ENCODE results near the gene POF1B.
"Not testable (repeated sequence)": the region's sequence is repeated elsewhere in the genome, so short reads cannot be mapped to it uniquely, and the experiment has no call there.

The POF1B gene, protein sequence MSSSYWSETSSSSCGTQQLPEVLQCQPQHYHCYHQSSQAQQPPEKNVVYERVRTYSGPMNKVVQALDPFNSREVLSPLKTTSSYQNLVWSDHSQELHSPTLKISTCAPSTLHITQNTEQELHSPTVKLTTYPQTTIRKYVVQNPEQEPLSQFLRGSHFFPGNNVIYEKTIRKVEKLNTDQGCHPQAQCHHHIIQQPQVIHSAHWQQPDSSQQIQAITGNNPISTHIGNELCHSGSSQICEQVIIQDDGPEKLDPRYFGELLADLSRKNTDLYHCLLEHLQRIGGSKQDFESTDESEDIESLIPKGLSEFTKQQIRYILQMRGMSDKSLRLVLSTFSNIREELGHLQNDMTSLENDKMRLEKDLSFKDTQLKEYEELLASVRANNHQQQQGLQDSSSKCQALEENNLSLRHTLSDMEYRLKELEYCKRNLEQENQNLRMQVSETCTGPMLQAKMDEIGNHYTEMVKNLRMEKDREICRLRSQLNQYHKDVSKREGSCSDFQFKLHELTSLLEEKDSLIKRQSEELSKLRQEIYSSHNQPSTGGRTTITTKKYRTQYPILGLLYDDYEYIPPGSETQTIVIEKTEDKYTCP

DNA sequence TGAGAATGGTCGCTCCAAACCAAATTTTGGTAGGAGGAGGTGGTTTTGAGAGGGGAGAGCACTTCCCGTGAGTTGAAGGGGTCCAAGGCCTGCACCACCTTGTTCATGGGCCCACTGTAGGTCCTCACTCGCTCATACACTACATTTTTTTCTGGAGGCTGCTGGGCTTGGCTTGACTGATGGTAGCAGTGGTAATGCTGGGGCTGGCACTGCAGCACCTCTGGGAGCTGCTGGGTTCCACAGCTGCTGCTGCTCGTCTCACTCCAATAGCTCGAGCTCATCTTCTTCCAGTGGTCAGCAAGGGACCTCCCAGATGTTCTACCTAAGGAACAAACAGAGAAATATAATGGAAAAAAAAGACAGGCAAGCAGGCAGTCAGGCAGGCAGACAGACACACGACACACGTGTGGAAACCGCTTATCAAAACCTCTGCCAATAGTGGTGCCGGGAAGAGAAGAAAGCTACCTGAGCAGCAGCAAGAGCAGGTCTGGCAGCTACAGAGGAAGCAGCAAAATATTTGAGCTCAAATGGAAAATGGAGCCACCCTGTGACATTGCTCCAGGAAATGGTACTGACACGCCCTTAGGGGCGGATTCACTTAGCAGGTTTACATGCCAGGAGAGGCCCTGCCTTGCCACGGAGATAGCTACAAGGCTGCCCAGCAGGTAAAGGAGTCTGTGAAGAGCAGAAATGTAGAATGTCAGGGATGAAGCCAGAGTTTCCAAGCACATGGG, at the start of gene POF1B:
POF1B (minus strand) TSS at position 492 of the 734 bp plus-strand sequence; CDS start at position 281, 211 bp downstream.
- no peak for DNase-seq

DNA sequence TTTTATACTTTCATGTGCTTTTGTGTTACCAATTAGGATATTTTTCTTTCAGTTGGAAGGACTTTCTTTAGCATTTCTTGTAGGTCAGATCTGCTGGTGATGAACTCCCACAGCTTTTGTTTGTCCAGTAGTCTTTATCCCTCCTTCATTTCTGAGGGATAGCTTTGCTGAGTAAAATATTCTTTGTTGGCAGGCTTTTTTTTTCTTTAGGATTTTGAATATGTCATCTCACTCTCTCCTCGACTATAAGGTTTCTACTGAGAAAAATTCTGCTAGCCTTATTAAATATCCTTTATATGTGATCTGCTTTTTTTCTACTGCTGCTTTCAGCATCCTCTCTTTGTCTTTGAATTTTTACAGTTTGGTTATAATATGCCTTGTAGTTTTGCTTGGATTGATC, 49.6 kb upstream of the POF1B start:
- DNase-seq, result no peak

DNA sequence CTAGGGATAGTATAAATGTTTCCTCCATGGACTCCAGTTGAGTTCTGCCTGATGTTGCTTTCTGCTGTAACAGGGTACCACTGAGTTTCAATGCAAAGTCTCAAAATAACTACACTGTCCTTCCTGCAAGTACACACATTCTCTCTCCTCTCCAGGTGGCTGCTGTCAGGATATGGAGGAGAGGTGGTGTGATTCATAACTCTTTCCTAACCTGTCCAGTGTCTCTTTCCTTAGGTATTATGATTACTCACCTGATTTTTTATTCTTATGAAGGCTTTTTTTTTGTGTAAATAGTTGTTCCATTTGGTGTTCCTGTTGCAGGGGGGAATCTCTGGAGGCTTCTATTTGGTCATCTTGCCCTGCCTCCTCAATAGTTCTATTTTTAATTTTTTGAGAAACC, 39.8 kb upstream of the POF1B start:
- no peak for DNase-seq

DNA sequence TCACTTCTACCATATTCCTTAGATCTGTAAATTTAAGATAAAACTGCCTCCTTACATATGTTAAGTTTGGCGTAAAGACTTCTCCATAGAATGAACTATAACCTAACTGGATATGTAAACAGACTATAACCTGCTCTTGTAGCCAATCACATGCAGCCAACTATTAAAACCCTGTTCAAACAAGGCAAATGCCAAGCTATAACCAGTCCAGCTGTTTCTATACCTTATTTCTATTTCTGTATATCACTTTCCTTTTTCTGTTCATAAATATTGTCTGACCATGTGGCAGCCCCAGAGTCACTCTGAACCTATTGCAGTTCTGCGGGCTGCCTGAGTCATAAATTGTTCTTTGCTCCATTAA, 12.4 kb upstream of the POF1B start:
- no peak for DNase-seq

DNA sequence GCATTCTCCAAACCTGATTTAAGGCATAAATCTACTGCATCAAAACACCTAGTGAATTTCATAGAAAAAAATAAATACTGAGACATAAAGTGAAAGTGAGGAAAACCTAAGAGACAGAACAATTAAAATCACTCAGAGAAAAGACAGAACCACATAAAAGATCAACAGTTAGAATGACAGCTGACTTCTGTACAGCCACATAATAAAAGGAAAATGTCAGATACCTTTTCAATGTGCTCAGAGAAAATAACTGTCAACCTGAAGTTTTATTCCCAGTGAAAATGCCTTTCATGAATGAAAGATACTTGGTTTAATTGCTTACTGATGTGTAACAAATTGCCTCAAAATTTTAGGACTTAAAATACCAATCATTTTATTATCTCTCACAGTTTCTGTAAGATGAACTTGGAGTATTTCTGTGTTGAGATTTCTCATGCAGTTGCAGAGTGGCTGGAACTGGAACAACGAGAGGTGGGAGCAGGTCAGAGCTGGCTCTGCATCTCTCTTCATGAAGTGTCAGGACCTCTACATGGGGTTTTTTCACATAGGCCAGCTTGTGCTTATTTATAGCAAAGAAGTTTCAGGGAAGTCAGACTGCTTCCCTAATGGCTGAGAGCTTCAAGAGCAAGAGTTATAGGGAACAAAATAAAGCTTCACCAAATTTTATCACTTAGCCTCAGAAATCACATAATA, 11.9 kb upstream of the POF1B start:
- DNase-seq, result no peak

DNA sequence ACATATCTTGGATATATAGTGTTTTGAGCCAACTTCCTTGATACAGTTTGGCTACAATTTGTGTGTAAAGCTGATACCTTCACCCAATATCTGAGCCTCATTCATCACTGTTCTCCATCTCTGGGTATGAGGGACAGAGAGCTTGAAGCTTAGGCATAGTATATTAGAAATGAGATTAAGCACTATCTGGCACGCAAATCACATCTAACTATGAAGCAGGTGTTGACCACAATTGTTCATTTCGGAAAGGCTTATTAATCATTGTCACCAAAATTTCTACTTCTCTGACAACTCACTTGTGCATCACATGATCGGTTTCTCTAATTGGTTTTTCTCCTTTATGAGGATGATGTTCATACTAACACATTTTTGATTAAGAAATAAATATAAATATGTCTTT, 2.1 kb upstream of the POF1B start:
- DNase-seq, result no peak

DNA sequence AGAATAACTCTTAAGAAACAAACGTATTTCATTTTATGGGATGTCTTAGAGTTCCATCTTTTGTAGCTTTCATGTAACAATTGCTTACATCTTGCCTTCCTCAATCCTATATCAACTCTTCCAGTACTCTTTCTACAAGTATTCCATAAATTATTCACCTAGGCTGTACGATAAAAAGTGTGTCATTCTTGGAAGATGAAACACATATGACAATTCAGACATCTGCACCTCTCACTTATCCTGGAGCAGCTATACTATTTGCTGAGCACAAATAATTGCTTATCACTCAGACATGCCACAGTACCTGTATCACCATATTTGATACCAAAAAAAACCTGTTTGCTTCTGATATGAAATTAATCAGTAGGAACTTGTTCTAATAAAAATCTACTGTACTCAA, 1.0 kb downstream of the POF1B start:
- no peak for DNase-seq

DNA sequence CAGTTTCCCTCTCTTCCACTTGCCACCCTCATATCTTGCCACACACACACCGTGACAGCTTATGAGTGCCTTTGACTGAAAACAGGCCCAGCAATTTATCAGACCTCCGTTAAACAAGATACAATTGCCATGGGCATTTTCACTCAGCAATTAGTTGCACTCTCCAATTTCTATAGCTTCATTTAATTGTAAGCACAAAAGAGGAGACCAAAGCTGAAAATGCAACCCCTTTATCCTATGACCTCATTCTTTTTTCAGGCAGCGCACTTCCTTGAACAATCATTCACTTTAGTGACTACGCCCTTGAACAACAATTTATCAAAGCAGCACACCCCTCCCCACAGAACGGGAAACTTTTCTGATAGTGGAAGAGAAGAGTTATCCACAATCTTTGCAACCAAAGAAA, 4.1 kb downstream of the POF1B start:
- DNase-seq, result no peak

DNA sequence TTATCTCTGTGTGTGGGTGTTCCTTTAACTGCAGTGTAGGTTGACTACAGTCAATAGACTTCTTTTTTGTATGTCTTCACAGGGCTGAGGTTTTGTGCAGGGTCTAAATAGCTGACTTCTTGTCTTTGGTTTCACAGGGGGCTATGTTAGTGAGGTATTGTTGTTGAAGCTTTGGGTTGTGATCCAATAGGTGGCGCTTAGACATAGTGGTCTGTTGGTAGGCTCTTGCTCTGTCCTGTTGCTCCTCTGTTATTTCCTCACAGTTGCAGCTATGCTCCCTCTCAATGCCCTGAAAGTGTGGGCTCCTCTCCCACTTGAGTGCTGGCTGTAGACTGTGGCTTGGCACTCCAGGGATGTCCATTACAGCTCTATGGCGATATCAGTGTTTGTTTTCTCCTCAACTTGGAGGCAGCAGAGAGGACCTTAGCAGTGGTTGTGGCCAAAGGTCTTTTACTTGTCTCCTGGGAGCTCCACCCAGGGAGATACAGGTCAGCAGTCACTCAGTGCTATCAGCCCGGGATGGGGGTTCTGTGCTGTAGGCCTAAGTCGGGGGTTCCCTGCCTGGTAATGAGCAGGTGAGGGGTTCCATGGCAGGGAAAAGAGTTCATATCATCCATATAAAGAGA, 14.0 kb downstream of the POF1B start:
- DNase-seq, result no peak

DNA sequence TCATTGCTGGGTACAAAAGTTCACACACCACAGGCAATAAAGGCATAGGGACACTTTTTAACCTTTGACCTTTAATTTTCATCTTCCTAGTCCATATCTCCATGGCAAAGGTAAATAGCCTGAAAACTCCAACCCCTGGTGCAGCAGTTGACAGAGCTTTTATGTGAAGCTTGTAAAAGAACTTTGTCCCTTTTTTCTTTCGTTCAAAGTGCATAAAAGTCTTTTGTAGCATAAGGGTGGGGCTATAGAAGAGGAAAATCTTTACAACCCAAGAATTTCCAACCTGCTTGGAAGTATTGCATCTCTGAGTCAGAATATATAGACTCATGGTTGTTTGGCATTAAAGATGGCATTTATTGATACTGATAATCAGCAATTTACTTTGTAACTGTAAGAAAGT, 20.4 kb downstream of the POF1B start:
- DNase-seq, result no peak

DNA sequence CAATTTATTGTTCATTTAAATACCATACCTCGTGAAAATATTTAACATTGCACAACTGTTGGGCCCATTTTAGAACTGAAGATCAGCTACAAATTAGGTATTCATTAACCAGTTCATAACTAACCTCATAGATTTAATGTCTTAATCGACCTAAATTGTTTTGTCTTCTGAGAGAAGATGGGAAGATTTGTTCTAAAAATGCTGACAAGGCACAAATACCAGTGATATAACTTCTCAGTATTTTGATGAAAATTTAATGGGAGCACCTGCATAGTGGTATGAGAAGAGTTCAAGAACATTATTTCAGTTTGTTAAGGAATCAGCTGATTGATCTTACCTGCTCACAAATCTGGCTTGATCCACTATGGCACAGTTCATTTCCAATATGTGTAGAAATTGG, 33.9 kb downstream of the POF1B start:
- DNase-seq, result no peak

DNA sequence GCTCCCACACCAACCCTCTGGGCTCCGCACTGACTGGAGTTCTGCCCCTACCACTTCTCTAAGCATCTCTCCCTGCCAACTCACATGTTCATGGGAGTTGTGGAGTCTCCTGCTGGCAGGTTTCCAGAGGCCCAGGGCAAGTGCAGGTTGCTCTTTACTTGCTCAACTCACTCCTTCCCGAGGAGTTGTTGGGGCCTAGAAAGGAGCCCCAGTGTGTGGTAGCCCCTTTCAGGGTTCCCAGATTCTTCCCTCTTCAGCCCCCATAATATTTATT, 52.5 kb downstream of the POF1B start:
- DNase-seq, result no peak

DNA sequence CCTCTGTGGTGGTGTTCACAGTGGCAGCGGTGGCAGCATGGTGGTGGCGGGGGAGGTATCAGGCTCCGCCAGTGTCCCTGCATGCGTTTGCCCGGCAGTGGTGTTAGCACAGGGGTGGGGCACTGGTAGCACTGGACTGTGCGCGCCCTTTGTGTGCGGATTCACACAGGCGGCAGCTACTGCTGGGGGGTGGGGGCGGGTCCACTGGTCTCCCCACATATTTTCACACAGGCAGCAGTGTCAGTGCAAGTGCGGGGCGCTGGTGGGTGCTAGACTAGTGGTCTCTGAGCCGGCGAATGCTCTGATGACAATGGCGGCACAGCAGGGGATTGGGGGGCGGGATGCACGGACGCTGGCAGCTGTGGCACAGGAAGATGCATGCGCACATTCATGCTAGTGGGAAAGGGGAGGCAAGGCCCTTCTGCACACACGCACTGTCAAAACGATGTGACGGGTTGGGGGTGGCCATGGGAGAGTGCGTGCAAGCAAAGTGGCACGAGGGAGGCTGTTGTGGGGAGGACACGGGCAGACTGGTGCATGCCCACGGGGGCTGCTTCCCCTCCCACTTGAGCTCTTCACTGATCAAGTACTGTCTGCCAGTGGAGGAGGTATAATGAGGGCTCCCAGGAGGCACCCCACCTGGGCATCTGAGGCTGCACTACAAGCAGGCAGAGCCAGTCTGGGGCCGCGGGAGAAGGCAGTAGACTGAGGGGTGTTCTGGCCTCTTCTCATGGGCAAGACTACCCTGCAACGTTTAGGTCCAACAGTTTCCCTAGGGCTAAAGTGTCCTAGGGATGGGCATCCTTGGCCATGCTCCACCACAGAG, 53.0 kb downstream of the POF1B start:
- DNase-seq, result no peak

DNA sequence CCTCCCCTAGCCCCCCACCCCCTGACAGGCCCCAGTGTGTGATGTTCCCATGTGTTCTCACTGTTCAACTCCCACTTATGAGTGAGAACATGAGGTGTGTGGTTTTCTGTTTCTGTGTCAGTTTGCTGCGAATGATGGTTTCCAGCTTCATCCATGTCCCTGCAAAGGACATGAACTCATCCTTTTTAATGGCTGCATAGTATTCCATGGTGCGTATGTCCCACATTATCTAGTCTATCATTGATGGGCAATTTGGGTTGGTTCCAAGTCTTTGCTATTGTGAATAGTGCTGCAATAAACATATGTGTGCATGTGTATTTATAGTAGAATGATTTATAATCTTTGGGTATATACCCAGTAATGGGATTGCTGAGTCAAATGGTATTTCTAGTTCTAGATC, 68.1 kb downstream of the POF1B start:
- not testable (repeated sequence) for DNase-seq

DNA sequence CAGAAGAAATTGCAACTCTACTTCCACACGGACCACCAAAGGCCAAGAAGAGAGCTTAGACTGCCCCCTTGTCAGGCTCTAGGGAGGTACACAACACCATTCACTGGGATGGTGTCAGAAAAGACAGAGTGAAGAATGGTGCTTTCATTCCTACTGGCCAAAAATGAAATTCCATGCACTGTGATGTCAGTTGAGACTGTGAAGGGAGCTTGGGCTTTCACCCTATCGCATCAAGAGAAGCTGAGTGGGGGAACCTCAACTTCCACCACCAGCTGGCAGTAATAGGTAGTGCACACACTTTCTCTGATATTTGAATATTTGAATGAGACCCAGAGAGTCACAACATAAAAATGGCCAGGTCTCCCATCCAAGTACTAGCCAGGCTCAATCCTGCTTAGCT, 69.7 kb downstream of the POF1B start:
- no peak for DNase-seq

DNA sequence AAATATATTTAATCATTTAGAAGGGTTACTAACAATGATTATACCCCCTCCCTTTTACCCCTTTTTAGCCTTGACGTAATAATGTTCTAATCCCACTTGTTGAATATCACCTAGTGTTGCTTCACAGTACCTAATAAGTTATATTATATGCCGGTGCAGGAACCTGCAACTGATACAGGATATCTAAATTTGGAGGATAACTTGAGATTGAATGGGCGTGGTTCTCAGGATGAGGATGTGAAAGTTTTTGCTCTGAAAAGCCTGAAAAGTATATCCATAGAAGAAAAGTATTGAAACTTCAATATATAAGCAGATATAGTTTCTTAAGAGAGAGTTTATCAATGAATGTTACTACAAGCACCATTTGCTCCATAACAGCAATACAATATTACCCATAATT, 75.9 kb downstream of the POF1B start:
- DNase-seq, result no peak

DNA sequence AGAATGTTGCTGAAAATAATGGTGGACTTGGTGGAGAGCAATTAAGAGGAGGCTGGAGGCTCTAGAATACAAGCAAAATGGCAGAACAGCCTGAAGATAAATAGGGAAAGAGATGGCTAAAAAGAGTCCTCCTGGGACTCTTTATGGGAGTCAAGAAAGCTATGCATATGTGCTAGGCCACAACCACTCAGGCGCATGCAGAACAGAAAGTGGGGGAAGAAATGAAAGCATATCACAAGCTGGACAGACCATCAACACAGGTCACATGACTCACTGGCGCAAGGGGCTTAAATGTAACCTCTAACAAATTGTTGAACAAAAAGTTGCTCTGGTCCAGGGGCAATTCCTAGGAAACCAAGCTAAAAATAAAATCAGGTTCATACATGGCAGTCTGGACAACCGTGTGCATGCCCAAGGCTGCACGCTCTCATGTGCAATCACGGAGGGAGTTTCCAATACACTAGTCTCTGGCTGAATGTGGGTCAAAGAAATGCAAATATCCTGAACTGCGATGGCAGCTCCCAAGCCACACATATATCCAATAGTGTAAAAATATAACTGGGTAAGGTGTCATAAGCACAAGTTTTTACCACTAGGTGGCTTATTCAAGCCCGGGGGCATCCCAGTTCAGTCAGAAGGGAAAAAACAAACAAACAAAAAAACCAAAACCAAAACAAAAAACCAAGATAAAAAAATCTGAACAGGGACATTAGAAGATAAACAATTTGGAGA, 90.3 kb downstream of the POF1B start:
- DNase-seq, result no peak

DNA sequence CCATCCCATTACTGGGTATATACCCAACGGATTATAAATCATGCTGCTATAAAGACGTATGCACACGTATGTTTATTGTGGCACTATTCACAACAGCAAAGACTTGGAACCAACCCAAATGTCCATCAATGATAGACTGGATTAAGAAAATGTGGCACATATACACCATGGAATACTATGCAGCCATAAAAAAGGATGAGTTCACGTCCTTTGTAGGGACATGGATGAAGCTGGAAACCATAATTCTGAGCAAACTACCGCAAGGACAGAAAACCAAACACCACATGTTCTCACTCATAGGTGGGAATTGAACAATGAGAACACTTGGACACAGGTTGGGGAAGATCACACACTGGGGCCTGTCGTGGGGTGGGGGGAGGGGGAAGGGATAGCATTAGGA, 94.2 kb downstream of the POF1B start:
- DNase-seq, result not testable (repeated sequence)

DNA sequence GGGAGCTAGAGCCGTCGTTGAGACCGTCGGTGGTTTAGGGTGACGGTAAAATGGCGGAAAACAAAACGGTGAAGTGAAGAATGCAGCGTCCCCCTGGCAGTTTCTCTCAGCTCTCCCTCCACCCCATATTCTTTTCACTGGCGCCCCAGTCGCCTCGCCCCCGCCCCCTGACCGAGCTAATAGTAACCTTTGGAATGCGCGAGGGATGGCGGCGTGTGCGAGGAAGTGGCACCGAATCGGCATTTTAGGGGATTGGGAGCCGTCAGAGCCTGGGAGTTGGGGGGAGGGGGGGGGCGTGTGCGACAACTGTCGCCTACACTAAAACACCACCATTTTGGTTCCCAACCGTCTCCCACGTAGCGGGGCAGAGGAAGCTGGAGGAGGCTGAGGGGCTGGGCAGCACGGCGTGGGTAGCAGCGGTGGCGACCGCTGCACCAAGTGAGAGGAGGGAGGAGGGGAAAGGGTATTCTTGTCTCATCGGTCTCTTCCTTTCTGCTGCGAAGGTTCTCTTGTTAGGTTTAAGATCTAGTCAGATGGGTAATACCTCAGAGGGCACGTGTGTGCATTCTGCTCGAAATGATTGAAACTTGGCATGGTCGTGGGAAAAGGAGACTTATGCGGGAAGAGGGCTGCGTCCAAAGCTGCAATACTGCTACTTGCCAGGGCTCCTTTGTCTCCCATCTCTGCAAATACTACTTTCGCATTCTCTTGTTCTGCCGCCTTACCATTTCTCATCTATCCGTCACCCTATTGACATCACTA, 134.8 kb downstream of the POF1B start:
- DNase-seq, result peak; percentile 18

DNA sequence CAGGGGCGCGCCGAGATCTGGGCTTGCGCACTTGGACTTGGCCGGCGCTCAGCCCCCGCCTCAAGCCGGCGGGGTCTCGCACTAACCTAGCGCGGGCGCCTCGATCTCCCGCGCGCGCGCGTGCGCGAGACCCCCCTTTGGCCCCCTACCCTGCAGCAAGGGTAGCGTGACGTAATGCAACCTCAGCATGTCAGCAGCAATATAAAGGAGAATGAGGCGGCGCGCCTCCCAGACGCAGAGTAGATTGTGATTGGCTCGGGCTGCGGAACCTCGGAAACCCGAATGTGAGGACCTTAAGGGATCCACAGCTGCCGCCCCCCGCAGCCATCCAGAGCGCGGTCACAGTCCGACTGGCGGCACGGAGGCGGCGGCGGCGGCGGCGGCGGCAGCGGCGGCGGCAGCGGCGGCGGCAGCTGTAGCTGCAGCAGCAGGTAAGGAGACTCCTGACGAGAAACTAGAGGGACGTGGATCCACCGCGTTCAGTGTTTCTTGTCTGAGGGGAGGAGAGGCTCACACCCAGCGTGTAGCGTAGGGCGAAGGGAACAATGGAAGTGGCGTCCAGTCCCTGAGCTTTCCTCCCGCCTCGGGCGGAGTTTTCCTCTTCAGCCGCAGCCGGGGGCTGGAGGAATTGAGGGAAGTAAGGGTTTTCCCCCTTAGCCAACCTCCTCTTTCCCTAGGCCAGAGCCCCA, 135.6 kb downstream of the POF1B start, which contains the start of the genes SATL1 and ZNF711:
SATL1 (minus strand) TSS at position 19 of the 689 bp plus-strand sequence. CDS start 134,811 bp downstream, outside the sequence.
ZNF711 (plus strand) TSS at position 231 of the 689 bp plus-strand sequence. CDS start 3,582 bp downstream, outside the sequence.
- DNase-seq, result peak; percentile 4
